Keratinocyte (primary cell): ENCODE data around the gene SELENOT. TPM values are rescaled to one million over a fixed set of nuclear protein-coding genes. Genes with fewer than 3 reads are reported as not detected.

Source experiments
- DNase-seq: peaks from one replicate; pipeline ENCODE4 v3.0.0-alpha.2; 2011; ENCODE audit warnings: low read depth, missing footprints, low spot score
- FAIRE-seq: peaks from 2 replicates; lab custom pipeline; 2011; peaks lifted over from hg19 to GRCh38; lab: Jason Lieb, UNC
- H2AFZ ChIP-seq: 2 replicates; pipeline ENCODE4 v1.6.0; 2012; ENCODE audit warnings: low read length, control low read depth, inconsistent platforms; ENCODE audit not compliant: control insufficient read depth
- H3K27ac ChIP-seq: 2 replicates; pipeline ENCODE4 v1.5.1; 2011; ENCODE audit warnings: low read length; ENCODE audit not compliant: control insufficient read depth, insufficient read depth
- H3K27me3 ChIP-seq: 3 replicates; pipeline ENCODE4 v1.6.0; 2011; ENCODE audit warnings: low read length; ENCODE audit not compliant: control insufficient read depth, insufficient read depth; ENCODE audit errors: extremely low read depth
- H3K36me3 ChIP-seq, 2 experiments: 2 replicates in 1 of 2; 3 replicates in 1 of 2; pipeline ENCODE4 v1.5.1; 2011; ENCODE audit warnings: low read length in 2 of 2, mild to moderate bottlenecking in 1 of 2; ENCODE audit not compliant: control insufficient read depth in 2 of 2, insufficient read depth in 2 of 2; ENCODE audit errors: extremely low read depth in 1 of 2
- H3K4me1 ChIP-seq: 3 replicates; pipeline ENCODE4 v1.5.1; 2011; ENCODE audit warnings: low read length; ENCODE audit not compliant: control insufficient read depth, insufficient read depth; ENCODE audit errors: extremely low read depth
- H3K4me2 ChIP-seq: 3 replicates; pipeline ENCODE4 v1.6.0; 2011; ENCODE audit warnings: low read depth, low read length; ENCODE audit not compliant: control insufficient read depth, insufficient read depth; ENCODE audit errors: extremely low read depth
- H3K4me3 ChIP-seq, 3 experiments: fragments of 200-600 bp in 1 of 3; sonication (generic) in 1 of 3; 2 replicates in 2 of 3; 3 replicates in 1 of 3; pipeline ENCODE4 v1.5.1; 2011 to 2016; ENCODE audit warnings: low read length in 3 of 3, mild to moderate bottlenecking in 3 of 3, control low read depth in 2 of 3, inconsistent platforms in 1 of 3, low read depth in 1 of 3, mixed read lengths in 1 of 3, mixed run types in 1 of 3, moderate library complexity in 1 of 3; ENCODE audit not compliant: control insufficient read depth in 2 of 3, insufficient read depth in 2 of 3; ENCODE audit errors: extremely low read depth in 1 of 3
- H3K79me2 ChIP-seq: 2 replicates; pipeline ENCODE4 v1.6.0; 2012; ENCODE audit warnings: low read length; ENCODE audit not compliant: control insufficient read depth, insufficient read depth
- H3K9ac ChIP-seq: 3 replicates; pipeline ENCODE4 v1.6.0; 2011; ENCODE audit warnings: low read length; ENCODE audit not compliant: control insufficient read depth, insufficient read depth; ENCODE audit errors: extremely low read depth
- H3K9me1 ChIP-seq: 3 replicates; pipeline ENCODE4 v1.6.0; 2011; ENCODE audit warnings: low read length; ENCODE audit not compliant: control insufficient read depth, insufficient read depth; ENCODE audit errors: extremely low read depth
- H3K9me3 ChIP-seq: 2 replicates; pipeline ENCODE4 v1.5.1; 2012; ENCODE audit warnings: low read depth, low read length; ENCODE audit not compliant: control insufficient read depth
- H4K20me1 ChIP-seq: 3 replicates; pipeline ENCODE4 v1.6.0; 2011; ENCODE audit warnings: low read length; ENCODE audit not compliant: control insufficient read depth, insufficient read depth; ENCODE audit errors: extremely low read depth
- EZH2 ChIP-seq: IDR thresholded peaks from one replicate; pipeline ENCODE4 v1.6.1; 2012; ENCODE audit warnings: inconsistent platforms, mild to moderate bottlenecking, low read length, moderate library complexity
- dilution Hi-C: fragments of 300-500 bp; cut with MboI; formaldehyde crosslinking; loops from one replicate; pipeline ENCODE4 v1.7.0; 2020; ENCODE audit warnings: low sequenced_read_pairs; ENCODE audit not compliant: extremely low pct_ligation_motif_present
- polyA plus RNA-seq, 5 experiments: library from polyadenylated mRNA; depleted of rRNA in 3 of 5; stranded (reverse) in 3 of 5; stranded (forward) in 1 of 5; unstranded in 1 of 5; fragments of >200 nt; gene quantifications; 1 replicate in 1 of 5; 2 replicates in 3 of 5; 3 replicates in 1 of 5; pipeline versions ENCODE4 v1.2.1 to v1.2.3, GENCODE V29; 2011 to 2012; ENCODE audit warnings: missing spikeins in 2 of 5, low read depth in 1 of 5, low replicate concordance in 1 of 5
- TF ChIP-seq, protein P1 (sequence below), 3 experiments: IDR thresholded peaks in 1 of 3; conservative IDR thresholded peaks in 1 of 3; optimal IDR thresholded peaks in 1 of 3; 2 replicates in 2 of 3; 3 replicates in 1 of 3; pipeline versions ENCODE3 to v1.5.1; 2011; ENCODE audit warnings: low read length in 3 of 3, mild to moderate bottlenecking in 3 of 3, moderate library complexity in 2 of 3, control low read depth in 1 of 3, inconsistent platforms in 1 of 3; ENCODE audit not compliant: insufficient read depth in 2 of 3; ENCODE audit errors: extremely low read depth in 1 of 3

The SELENOT gene
- polyA plus RNA-seq, 1 donor (not counting 4 experiments of a cell fraction or from before 2014, with no cell fraction given), result 597 TPM

DNA sequence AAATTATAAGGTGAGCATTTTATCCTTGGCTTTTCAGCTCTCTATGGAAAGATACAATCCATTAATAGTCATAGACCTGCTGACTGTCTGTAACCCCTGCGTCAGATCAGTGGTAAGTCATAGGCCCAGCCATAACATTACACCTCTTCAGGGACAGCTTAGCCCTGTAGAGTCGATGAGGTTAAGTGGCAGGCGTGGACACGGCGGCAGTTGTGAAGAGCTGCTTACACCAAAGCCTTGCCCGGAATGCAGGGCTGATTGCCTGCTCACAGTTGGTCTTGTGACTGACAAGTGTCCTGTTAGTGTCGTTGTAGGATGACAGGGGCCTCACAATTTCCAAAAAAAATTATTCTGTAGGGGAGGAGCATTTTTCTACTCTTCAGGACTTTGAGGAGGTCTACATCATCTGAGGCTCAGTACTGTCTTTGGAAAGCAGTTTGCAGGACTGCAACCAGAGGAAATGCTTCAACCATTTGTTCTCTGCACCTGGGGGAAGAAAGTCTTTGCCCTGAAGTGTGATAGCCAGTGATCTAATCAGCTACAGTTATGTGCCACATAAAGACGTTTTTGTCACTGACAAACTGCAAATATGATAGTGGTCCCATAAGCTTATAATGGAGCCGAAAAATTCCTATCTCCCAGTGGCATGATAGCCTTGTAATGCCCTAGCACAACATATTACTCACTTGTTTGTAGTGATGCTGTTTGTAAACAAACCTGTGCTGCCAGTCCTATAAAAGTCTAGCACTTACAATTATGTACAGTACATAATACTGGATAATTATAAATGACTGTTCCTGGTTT, 14.9 kb upstream of the SELENOT start:
- Histone ChIP-seq H3K9me1 (no peaks in the 10 kb centered on the region), H3K27ac (no peak overlapping the region), H2AFZ (no peak overlapping the region), H3K79me2 (peaks cover 55% of the 10 kb centered on the region), H4K20me1 (peaks cover 3% of the 10 kb centered on the region), H3K36me3 (peaks cover 3 to 9% of the 10 kb centered on the region in 2 experiments), H3K4me3 (no peak overlapping the region), H3K4me2 (no peak overlapping the region), H3K27me3 (no peaks in the 10 kb centered on the region), H3K9ac (no peak overlapping the region), H3K4me1 (no peaks in the 10 kb centered on the region), H3K9me3 (no peaks in the 10 kb centered on the region)
- TF ChIP-seq EZH2, result no peak
- TF ChIP-seq, protein P1, sequence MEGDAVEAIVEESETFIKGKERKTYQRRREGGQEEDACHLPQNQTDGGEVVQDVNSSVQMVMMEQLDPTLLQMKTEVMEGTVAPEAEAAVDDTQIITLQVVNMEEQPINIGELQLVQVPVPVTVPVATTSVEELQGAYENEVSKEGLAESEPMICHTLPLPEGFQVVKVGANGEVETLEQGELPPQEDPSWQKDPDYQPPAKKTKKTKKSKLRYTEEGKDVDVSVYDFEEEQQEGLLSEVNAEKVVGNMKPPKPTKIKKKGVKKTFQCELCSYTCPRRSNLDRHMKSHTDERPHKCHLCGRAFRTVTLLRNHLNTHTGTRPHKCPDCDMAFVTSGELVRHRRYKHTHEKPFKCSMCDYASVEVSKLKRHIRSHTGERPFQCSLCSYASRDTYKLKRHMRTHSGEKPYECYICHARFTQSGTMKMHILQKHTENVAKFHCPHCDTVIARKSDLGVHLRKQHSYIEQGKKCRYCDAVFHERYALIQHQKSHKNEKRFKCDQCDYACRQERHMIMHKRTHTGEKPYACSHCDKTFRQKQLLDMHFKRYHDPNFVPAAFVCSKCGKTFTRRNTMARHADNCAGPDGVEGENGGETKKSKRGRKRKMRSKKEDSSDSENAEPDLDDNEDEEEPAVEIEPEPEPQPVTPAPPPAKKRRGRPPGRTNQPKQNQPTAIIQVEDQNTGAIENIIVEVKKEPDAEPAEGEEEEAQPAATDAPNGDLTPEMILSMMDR (optimal IDR thresholded peaks at IDR 0.05 in 1 of 3, IDR thresholded peaks at IDR 0.05 in 1 of 3, conservative IDR thresholded peaks at IDR 0.05 in 1 of 3; ENCODE audit: extremely low read depth in 1 of 3, insufficient read depth in 2 of 3, low read length in 3 of 3), result no peak
- FAIRE-seq (no peak), DNase-seq (no peak)
- dilution Hi-C loops, result no loop called here

DNA sequence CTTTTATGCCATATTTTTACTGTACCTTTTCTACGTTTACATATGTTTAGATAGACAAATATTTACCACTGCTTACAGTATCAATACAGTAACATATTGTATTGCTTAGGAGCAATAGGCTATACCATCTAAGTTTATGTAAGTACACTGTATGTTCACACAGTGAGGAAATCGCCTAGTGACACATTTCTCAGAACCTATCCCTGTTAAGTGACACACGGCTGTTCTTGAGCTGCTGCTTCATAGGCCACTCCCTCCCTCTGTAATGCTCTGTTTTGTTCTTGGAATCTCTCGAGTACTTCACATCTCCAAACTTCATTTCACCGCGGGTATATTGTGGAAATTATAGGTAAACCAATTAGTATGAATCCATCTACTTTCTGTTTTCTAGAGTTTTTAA, 13.4 kb upstream of the SELENOT start:
- peaks cover 69% of the 10 kb centered on the region for H3K79me2 ChIP-seq
- peaks cover 3% of the 10 kb centered on the region for H4K20me1 ChIP-seq
- H3K9me3 ChIP-seq, result no peaks in the 10 kb centered on the region
- no peak overlapping the region for H3K27ac ChIP-seq
- no peak overlapping the region for H2AFZ ChIP-seq
- no peaks in the 10 kb centered on the region for H3K9me1 ChIP-seq
- DNase-seq (no peak), FAIRE-seq (no peak)
- TF ChIP-seq EZH2, result no peak
- TF ChIP-seq, protein P1 (optimal IDR thresholded peaks at IDR 0.05 in 1 of 3, IDR thresholded peaks at IDR 0.05 in 1 of 3, conservative IDR thresholded peaks at IDR 0.05 in 1 of 3; ENCODE audit: extremely low read depth in 1 of 3, insufficient read depth in 2 of 3, low read length in 3 of 3), result no peak
- H3K27me3 ChIP-seq, result no peaks in the 10 kb centered on the region
- no peaks in the 10 kb centered on the region for H3K4me1 ChIP-seq
- H3K9ac ChIP-seq, result no peak overlapping the region
- H3K4me3 ChIP-seq, result no peak overlapping the region
- no peak overlapping the region for H3K4me2 ChIP-seq
- dilution Hi-C loops, result no loop called here
- H3K36me3 ChIP-seq, result peaks cover 7% of the 10 kb centered on the region in 2 experiments
